CD4-positive, alpha-beta T cell treated with Interferon alpha-2 for 1 hour (primary cell): ENCODE measurements around the gene SLC5A11.
"Not testable (repeated sequence)": the region's sequence is repeated elsewhere in the genome, so short reads cannot be mapped to it uniquely, and the experiment has no call there.

ENCODE experiments used
- DNase-seq, 2 donors: peaks; one replicate each; pipeline ENCODE4 v3.0.0-alpha.2; 2020 to 2022

SLC5A11 gene

DNA sequence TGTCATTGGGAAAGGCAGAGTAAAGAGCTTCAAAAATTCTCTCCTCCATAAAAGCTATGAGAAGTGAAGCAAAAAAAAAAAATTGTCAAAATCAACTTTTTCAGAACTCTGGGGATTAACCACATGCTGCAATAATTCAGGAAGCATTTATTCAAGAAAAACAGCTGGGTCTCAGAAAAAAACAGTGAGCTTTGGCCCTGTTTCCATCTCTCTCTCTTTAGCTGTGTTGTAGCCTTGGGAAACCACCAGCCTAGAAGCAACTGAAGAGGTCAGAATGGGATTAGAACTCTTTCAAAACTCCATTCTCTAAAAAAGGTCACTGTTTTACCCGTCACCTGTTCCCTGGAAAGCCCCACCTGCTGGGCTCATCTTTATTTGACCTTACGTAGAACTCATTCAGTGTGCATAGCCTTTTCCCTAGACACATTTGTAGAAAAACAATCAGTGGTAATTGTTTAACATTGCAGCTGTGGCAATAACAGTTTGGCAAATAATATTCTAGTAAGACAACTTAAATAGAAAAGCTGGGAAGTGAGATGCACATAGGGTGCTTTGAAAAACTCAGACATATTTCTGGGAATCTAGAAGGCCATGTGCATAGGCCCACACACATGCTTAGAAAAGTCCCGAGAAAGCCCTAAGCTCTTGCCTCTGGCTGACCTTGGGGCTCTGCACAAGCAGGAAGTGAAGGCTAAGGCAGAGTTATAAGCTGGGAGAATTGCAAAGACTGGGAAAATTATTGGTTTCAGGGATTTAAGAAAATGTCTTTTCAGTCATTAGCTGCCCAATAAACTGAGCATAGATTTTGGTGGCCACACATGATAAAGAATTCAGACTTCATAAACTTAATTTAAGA lies 18.0 kb downstream of the SLC5A11 start:
- no peak for DNase-seq

DNA sequence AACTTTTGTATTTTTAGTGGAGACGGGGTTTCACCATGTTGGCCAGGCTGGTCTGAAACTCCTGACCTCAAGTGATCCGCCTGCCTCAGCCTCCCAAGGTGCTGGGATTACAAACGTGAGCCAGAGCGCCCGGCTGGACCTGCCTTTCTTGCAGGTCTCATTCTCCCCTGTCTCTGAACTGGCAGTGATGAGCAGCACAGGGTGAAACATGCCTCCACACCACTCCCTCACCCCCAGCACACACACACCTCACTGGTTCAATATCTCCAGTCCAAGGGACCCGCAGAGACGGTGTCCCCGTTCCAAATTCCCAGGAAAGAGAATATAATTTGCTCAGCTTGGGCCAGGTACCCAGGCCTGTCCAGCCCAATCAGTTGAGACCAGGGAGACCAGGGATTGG lies 23.3 kb downstream of the SLC5A11 start:
- DNase-seq = no peak

DNA sequence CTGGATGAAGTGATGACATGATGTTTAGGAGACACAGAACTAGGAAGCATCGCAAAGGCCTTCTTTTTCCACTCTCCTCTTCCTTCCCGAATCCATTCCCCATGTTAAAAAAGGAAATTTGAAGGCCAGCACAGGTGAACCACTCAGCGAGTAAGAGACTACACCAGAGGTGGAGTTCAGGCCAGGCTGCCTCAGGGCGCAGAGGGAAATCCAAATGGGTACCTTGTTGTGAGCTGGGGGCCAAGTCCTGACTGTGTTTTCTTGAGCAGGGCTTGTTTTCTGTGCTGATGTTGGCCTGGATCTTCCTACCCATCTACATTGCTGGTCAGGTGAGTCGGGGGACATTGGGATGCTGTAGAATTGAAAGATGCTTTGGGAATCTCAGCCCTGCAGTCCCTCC lies 26.1 kb downstream of the SLC5A11 start:
- no peak for DNase-seq

DNA sequence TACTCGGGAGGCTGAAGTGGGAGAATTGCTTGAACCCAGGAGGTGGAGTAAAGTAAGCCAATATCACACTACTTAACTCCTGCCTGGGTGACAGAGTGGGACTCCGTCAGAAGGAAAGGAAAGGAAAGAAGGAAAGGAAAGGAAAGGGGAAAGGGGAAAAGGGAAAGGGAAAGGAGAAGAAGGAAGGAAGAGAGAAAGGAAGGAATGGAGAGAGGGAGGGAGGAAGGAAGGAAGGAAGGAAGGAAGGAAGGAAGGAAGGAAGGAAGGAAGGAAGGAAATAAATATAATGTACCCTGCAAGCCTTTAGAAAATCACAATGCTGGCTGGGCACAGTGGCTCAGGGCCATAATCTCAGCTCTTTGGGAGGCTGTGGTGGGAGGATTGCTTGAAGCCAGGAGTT lies 27.3 kb downstream of the SLC5A11 start:
- no peak for DNase-seq

DNA sequence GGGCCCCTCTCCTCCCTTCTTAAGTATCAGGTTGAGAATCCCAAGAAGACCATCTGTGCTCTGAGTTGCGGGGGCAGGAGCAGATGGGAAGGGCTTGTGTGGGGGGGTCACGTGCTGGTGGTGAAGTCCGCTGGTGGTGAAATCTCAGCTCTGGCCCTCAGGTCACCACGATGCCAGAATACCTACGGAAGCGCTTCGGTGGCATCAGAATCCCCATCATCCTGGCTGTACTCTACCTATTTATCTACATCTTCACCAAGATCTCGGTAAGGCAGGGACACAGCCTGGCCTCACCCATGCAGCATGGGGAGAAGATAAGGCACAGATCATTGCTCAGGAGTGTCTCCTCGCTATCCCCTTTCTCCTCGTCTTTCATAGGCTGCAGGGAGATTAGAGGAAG lies 29.7 kb downstream of the SLC5A11 start:
- no peak for DNase-seq

DNA sequence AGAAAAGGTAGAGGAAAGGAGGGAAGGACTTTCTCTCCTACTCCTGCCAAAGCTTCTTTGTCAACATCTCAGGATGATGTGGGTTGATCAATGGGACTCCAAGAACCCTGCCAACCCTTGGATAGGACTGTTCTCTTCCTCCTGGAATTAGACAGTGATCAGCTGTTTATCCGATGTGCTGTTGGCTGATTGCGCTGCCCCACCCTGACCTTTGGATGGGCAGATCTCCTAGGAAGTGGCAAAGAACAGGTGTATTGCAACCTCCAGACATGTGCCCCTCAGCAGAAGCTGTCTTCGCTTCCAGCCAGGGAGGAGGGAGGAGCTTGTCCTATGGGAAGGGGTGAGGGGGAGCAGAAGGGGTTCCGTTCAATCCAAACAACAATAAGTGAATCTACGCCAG lies 30.5 kb downstream of the SLC5A11 start:
- DNase-seq = no peak

DNA sequence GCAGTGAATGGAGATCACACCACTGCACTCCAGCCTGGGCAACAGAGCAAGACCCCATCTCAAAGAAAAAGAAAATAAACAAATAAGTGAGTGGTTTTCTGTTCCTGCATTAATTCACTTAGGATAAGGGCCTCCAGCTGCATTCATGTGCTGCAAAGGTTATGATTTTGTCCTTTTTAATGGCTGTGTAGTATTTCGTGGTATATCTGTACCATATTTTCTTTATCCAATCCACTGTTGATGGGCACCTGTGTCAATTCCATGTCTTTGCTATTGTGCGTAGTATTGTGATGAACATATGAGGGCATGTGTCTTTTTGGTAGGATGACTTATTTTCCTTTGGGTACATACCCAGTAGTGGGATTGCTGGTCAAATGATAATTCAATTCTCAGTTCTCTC lies 33.9 kb downstream of the SLC5A11 start:
- no peak for DNase-seq

DNA sequence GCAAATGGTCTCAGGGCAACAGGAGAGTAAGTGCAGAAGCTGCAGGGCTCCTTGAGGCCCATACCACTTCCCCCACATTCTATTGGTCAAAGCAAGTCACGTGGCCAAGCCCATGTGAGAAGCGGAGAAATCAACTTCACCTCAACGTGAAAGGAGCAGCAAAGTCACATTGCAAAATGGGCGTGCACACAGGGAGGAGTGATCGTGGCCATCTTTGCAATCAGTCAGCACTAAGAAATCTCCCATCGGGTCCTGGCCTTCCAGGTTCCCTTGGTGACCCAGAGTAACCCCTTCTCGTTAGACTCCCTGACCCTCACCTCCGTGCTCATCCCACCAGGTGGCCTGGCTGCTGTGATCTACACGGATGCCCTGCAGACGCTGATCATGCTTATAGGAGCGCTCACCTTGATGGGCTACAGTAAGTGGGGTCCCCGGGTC lies 38.0 kb downstream of the SLC5A11 start:
- DNase-seq = no peak

DNA sequence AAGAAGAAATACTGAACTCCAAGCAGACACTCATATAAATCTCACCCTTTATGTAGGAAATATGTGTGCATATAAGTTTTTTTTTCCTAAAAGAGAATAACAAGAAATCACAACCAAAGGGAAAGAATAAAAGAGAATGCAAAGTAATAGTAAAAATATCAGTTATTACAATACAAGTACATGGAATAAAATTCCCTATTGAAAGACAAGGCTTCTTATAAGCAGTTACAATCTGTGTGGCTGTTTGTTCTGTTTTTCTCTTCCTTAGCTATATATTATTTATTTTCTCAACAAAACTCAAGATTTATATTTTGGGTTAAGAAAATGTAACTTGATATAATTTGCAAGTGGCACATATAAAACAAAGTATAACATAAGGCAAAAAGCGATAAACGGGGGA lies 41.7 kb downstream of the SLC5A11 start:
- DNase-seq = no peak

DNA sequence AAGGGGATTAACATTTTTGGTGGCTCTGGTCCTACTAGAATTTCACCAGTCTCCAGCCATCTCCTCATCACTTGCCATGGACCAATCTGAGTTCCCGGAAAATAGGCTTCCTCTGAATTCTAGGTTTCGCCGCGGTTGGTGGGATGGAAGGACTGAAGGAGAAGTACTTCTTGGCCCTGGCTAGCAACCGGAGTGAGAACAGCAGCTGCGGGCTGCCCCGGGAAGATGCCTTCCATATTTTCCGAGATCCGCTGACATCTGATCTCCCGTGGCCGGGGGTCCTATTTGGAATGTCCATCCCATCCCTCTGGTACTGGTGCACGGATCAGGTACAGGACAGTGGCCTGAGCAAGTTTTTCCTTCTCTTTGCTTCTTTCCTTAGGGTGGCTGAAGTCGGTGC lies 45.0 kb downstream of the SLC5A11 start:
- DNase-seq = no peak

DNA sequence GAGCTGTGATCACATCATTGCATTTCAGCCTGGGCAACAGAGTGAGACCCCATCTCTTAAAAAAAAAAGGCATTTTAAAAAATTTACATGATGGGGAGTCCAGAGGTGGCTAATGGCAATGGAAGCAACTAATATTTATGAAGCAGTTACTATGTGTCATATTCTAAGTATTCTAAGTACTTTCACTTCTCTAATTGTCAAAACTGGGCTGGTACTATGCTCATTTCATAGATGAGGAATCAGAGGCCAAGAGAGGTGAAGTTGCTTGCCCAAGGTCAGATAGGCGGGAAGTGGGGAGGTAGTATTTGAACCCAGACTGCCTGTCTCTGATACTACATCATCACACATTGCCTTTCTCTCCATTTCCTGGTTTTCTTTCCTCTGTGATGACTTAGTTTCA lies 50.7 kb downstream of the SLC5A11 start:
- DNase-seq = no peak

DNA sequence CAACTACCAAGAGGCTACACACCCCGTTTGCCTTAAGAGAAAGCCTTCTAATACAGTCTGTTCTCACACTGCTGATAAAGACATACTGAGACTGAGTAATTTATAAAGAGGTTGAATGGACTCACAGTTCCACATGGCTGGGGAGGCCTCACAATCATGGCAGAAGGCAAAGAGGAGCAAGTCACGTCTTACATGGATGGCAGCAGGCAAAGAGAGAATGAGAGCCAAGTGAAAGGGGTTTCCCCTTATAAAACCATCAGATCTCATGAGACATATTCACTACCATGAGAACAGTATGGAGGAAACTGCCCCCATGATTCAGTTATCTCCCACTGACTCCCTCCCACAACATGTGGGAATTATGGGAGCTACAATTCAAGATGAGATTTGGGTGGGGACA lies 51.8 kb downstream of the SLC5A11 start:
- DNase-seq = not testable (repeated sequence)

DNA sequence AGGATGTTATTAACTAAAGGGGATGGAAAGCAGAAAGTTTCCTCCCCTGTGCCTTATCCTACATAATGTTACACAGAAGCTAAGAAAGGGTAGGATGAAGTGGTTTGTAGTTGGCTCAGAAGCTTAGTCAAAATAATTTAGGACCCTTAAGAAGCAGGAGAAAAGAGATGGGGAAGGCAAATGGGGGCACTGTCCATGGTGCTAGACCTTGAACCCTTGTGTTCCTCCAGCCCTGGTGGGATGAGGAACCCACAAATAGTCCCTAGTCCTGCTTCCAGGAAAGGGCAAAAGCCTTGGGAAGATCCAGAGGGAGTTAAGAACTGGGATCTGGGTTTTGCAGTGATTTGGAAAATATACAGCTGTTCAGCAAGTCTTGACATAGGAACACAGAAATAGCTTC lies 54.5 kb downstream of the SLC5A11 start:
- no peak for DNase-seq

DNA sequence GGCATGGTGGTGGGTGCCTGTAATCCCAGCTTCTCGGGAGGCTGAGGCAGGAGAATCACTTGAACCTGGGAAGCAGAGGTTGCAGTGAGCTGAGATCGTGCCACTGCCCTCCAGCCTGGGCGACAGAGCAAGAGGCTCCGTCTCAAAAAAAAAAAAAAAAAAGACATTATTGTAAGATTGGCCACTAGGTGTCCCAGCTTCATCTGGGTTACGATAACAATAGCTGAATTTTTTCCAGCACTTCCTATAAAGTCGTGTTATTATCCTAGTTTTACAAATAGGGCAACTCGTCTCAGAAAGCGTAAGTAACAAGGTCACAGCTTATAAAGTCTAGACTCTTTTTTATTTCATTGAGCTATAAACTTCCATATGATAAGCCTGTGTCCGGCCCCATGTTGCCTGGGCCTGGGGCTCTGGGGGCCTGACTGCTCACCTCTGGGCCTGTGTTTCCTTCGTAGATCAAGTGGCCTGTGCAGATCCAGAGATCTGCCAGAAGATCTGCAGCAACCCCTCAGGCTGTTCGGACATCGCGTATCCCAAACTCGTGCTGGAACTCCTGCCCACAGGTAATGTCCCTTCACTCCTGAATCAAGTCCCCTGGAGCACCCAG lies 60.5 kb downstream of the SLC5A11 start:
- no peak for DNase-seq

DNA sequence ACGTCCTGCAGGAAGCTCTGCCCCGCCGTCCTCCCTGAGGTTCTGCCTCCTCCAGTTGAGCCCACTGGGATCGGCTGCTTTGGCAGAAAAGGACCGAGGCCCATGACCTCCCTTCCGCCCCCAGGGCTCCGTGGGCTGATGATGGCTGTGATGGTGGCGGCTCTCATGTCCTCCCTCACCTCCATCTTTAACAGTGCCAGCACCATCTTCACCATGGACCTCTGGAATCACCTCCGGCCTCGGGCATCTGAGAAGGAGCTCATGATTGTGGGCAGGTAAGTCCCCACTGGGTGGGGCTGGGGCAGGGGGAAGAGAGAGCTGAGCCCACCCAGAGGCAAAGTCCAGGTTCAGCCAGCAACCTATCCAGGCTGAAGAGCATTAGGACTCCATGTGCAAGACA lies 61.1 kb downstream of the SLC5A11 start:
- no peak for DNase-seq

DNA sequence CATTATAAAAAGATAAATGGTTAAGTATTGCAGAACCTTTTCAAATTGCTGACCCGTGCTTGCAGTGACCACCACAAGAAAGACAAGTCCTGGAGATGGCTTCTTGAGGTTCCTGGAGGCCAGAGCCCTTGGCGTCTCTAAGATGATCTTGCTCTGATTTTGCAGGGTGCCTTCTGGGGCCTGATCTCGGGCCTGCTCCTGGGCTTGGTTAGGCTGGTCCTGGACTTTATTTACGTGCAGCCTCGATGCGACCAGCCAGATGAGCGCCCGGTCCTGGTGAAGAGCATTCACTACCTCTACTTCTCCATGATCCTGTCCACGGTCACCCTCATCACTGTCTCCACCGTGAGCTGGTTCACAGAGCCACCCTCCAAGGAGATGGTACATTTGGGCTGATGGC lies 63.0 kb downstream of the SLC5A11 start:
- no peak for DNase-seq

DNA sequence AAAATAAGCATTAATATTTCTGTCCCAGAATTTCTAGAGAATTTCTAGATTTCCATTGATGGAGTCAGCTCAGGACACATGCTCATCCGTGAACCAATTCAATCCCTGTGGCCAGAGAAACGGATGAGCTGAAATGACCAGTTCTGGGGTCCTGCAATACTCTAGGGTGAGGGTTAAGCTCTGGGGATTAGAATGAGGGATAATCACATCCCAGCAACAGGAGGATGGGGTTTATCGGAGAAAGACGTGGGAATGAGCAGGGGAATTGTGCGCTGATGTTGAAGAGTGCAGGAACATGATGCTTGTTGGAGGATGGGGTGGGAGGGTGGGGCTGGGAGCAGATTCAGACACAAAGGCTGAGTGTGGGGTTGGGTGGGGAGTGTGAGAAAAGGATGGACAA lies 64.1 kb downstream of the SLC5A11 start:
- no peak for DNase-seq

DNA sequence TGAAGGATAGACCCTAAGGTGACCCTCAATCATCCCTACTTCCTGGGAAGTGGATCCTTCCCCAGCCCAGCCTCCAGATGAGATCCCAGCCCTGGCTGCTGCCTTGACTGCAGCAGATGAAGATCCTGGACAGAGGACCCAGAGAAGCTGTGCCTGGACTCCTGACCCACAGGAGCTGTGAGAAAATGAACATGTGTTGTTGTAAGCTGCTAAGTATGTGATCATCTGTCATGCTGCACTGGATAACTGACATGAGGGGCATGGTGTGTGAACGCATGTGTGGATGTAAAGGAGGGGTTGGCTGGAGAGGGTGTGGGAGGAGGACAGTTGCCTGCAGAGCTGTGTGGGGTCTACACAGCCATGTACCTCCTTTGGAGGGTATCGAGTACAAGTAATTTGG lies 69.3 kb downstream of the SLC5A11 start:
- no peak for DNase-seq

DNA sequence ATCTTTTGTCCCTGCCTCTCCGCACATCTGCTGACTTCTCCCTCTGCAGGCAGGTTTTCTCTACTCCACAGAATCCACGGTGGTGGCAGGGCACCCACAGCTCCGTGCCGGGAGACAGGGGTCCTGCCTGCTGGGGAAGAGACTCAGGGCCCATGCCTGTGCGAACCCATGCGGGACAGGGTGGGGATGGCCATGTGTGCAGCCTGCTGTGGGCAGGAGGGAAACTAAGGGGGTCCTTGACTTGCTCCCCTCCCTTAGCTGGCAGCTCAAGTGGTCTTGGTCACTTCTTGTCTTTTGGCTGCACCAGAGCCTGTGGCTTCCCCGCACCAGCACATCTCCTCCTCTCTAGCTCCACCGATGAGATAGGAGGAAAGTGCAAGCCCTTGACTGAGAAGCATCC lies 69.8 kb downstream of the SLC5A11 start:
- DNase-seq = no peak

DNA sequence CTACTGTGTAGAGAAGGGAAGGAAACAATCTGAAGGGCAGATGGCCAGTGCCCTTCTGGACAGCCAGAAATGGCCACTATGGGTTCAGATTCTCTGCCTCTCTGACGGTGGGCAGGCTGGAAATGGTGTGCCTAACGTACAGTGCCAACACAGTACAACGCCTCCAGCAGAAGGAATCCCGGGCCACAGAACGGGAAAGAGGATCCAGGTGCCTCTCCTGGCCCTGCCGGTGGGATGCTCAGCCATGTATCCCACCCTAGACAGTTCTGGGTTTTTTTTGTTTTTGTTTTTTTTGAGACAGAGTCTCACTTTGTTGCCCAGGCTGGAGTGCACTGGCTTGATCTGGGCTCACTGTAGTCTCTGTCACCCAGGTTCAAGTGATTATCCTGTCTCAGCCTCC lies 71.5 kb downstream of the SLC5A11 start:
- DNase-seq = no peak

DNA sequence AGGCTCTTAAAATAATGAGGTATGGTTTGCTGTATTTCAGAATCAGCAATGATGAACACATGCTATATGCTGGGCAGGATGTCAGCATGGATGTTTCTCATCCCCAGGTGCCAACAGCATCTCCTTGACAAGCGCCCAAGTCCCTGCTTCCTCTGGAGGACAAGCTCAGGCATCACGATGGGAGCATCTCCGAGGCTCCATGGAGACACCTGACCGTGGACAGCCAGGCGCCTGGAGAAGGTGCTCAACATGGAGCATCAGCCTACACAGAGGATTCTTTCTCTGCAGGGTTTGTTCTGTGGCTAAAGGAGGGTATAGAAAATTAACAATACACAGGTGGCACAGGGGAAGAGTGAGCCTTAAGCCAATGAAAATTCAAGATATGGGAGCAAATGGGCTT lies 72.1 kb downstream of the SLC5A11 start:
- DNase-seq = no peak

DNA sequence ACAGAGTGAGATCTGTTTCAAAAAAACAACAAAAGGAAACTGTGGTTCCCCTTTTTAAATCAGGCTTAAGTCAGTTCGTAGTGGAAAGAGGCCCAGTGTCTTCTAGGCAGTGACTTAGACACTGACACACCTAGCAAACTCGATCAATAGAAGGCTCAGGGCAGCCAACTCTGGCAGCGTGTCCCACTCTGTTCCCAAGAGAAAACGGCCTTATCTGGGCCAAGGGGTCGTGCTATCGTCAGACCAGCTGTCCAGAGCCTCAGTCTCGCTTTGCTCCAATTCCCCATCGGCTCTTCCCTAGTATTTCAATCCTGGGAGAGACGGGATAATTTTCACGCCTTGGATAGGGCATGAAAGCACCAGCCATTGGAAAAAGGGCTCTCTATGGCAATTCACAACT lies 72.9 kb downstream of the SLC5A11 start:
- DNase-seq = no peak

DNA sequence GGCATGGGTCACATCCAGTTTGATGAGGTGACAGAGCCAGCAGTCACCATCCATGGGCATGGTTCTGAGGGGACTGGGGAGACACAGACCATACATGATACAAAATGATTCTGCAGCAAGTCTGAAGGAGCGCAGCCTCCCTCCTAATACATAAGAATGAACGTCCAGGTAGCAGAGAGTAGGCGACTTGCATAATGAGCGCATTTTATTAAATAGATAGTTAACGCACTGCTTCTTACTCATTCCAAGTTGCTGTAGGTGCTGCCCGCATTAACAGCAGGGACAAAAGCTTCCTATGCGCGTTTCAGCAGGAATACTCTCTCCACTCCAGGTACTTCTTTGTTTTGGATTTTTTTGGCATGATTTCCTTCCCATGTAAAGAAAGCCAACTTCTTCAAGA lies 73.8 kb downstream of the SLC5A11 start:
- no peak for DNase-seq

DNA sequence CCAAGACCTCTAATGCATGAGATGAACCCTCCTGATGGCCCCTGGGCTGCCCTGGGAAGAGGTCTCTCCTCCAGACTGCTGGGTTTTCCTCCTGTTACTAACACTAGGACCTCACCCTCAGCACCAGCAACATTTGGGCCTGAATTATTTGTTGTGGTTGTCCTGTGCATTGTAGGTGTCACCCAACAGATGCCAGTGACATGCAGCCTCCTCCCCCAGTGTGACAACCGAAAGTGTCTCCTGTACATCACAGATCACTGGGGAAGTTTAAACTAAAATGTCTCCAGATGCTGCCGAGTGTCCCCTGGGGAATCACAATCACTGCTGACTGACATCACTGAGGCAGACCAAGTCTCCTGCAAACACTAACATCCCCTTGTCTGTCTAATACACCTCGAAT lies 74.8 kb downstream of the SLC5A11 start:
- no peak for DNase-seq

DNA sequence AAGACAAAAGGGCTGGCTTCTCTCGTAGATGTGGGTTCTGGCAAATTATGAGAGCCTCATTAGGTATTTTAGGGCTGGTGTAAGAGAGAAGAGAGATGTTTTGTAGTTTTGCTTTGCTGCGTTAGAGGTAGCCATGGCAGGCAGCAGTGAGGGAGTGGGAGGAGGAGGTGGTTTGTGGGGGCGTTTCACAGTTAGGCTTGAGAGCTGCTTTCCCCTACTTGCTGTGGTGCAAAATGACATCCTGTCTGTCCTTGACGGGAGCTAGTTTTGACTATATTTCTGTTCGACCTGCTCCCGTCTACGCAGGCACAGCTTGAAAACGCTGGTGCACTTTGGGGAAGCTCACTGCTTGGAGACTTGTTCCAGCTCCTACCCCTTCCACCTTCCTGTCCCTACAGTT lies 75.5 kb downstream of the SLC5A11 start:
- peak in 1 of 2 donors; percentile 7 for DNase-seq
